Measurements from ENCODE around the gene CRACR2A.

- TF ChIP-seq CTCF (IDR thresholded peaks at IDR 0.05; ENCODE audit: poor library complexity, severe bottlenecking) (no peak), EZH2 (IDR thresholded peaks at IDR 0.05; ENCODE audit: borderline replicate concordance, insufficient read depth, low read length, poor library complexity, severe bottlenecking) (no peak), RAD21 (conservative IDR thresholded peaks at IDR 0.05) (no peak), POLR2AphosphoS5 (IDR thresholded peaks at IDR 0.05) (no peak)
These were observed 181.2 kb downstream of the CRACR2A start for GRCh38 chr12:3571724-3572123.

All from neural cell (in vitro differentiated cells).